ENCODE results near the gene C2orf92.

The C2orf92 gene

GRCh38 chr2:97714950-97715652 lies 45.6 kb downstream of the C2orf92 start:
- DNase-seq: no peak

GRCh38 chr2:97715951-97716694 lies 46.6 kb downstream of the C2orf92 start:
- no peak for DNase-seq

GRCh38 chr2:97716695-97717612 lies 47.4 kb downstream of the C2orf92 start:
- DNase-seq: no peak

GRCh38 chr2:97717613-97717995 lies 48.1 kb downstream of the C2orf92 start:
- no peak for DNase-seq

- peak in 1 of 2 donors; percentile 61 for DNase-seq
Measured at GRCh38 chr2:97718051-97718882, 48.8 kb downstream of the C2orf92 start.

GRCh38 chr2:97718942-97719341 lies 49.4 kb downstream of the C2orf92 start:
- DNase-seq: no peak

- DNase-seq: no peak
Measured at GRCh38 chr2:97719362-97720155, 50.0 kb downstream of the C2orf92 start.

GRCh38 chr2:97720746-97721145 lies 51.2 kb downstream of the C2orf92 start:
- no peak for DNase-seq

- DNase-seq: no peak
Measured at GRCh38 chr2:97722227-97722626, 52.7 kb downstream of the C2orf92 start.

GRCh38 chr2:97723156-97724072 lies 53.9 kb downstream of the C2orf92 start:
- no peak for DNase-seq

- DNase-seq: no peak
Measured at GRCh38 chr2:97724073-97724410, 54.5 kb downstream of the C2orf92 start.

GRCh38 chr2:97724501-97724900 lies 55.0 kb downstream of the C2orf92 start:
- no peak for DNase-seq

GRCh38 chr2:97724946-97725688 lies 55.6 kb downstream of the C2orf92 start:
- DNase-seq: no peak

- no peak for DNase-seq
Measured at GRCh38 chr2:97726261-97727064, 57.0 kb downstream of the C2orf92 start.

- DNase-seq: no peak
Measured at GRCh38 chr2:97727296-97727695, 57.8 kb downstream of the C2orf92 start.

GRCh38 chr2:97728091-97728731 lies 58.7 kb downstream of the C2orf92 start:
- DNase-seq: no peak

- DNase-seq: no peak
Measured at GRCh38 chr2:97730245-97730644, 60.7 kb downstream of the C2orf92 start.

- DNase-seq: no peak
Measured at GRCh38 chr2:97731274-97732020, 61.9 kb downstream of the C2orf92 start.
